ENCODE measurements around the gene TLCD4. TPM values are rescaled to one million over a fixed set of nuclear protein-coding genes. Genes with fewer than 3 reads are reported as not detected.
A peak's percentile ranks its signal among the peaks of the same experiment; 100 is the strongest.

The TLCD4 gene
- 2.9 TPM for total RNA-seq (2021; ENCODE audit: unreplicated experiment)
- 0.34 TPM for polyA plus RNA-seq (2012; ENCODE audit: insufficient read length)
- Bru-seq, nascent RNA, result percentile 46 among the genes with signal in this experiment
- BruChase-seq, experiment 1, labeled RNA remaining after a 2-hour chase, result percentile 64 among the genes with signal in this experiment
- percentile 79 among the genes with signal in this experiment for BruChase-seq, experiment 2, labeled RNA remaining after a 6-hour chase
- long read RNA-seq, full-length matches to known transcripts, result 6 of 6 reads
- long read RNA-seq, partial matches to known transcripts, result 0 of 6 reads
- long read RNA-seq, other reads (novel, unspliced or antisense), result 0 of 6 reads

DNA sequence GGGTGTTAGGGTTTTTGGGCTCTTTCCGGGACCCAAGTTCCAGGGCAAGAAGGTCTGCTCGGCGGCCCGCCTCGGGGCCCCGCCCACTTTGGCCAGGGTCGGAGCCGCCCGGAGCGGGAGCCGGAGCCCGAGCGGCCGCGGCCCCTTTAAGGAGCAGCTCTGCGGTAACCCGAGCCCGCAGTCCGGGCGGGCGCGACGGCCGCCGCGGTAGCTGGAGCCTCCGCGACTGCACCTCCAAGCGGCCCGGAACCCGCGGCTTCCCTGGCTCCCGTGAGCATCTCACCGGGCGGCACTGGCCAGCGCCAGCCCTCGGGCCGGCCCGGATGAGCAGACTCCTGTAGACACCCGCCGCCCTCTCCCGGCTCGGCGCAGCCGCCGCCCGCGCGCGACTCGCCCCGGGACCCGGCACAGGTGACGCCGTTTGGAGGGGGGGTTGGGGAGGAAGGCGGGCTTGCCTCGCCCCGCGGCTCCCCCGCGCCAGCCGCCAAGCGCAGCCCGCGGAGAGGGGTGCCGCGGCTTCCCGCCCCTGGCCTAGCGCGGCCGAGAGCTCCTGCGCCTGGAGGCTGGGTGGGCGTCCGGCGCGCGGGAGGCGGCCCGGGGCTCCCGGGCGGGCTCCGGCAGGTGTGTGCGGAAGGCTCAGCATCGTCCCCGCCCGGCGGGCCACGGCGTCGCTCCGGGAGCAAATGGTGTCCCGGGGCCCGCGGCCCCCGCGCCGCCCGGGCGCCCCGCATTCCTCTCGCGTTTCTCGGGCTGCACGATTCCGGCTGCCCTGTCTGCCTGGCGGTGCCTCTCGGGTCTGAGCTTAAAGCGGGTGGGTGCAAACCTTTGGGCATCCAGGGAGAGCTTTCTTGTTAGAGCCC lies at the start of gene TLCD4:
Gene TLCD4, plus strand, starts transcription at position 149 of the 860 bp plus-strand sequence. CDS start 26,547 bp downstream, outside the sequence.
- DNase-seq (ENCODE audit: low read depth, low spot score), result no peak
- H3K27ac ChIP-seq (ENCODE audit: low read length), result no peak within 1 kb of the TSS
- intact Hi-C loops (cut with micrococcal nuclease; ENCODE audit: unreplicated experiment) (loop anchor here (10.0 kb wide), 1 partner anchor 117 kb away; the partner anchor contains the start of gene RWDD3), in situ Hi-C loops (cut with HindIII; ENCODE audit: low pct_unique_long_range_greater_than_20kb, low sequenced_read_pairs) (no loop called here)
- no peaks in the 10 kb centered on the region for H3K9me3 ChIP-seq (ENCODE audit: control insufficient read depth, insufficient read depth, low read depth, low read length)
- peak; percentile 89 for ATAC-seq
- H3K4me1 ChIP-seq (ENCODE audit: control insufficient read depth, insufficient read depth, low read length), result no peaks in the 10 kb centered on the region
- BruUV-seq (replicated peaks), result no TSS peak
- ChIA-PET POLR2A (no interaction called here), CTCF (interaction anchor here (0.6 to 0.8 kb wide), 4 partner anchors 44 to 263 kb away, joined by 3 to 7 read pairs (median 4); partner anchors contain the start of gene ALG14)
- no peak for TF ChIP-seq REST (IDR thresholded peaks at IDR 0.05; ENCODE audit: insufficient read depth in 1 of 2, low read depth in 2 of 2, low read length in 1 of 2)
- no peak for TF ChIP-seq SIN3A (IDR thresholded peaks at IDR 0.05; ENCODE audit: borderline replicate concordance, insufficient read depth, low read depth, low read length)
- no peak for TF ChIP-seq POLR2AphosphoS5 (IDR thresholded peaks at IDR 0.05; ENCODE audit: low read depth, low read length)
- TF ChIP-seq CTCF (IDR thresholded peaks at IDR 0.05), result no peak
- peak; percentile 31; the same call in 1 of the 2 replicates for TF ChIP-seq TCF7L2 (IDR thresholded peaks at IDR 0.05; ENCODE audit: low read depth, low read length)
- H3K4me3 ChIP-seq (ENCODE audit: low read depth in 2 of 2, low read length in 2 of 2), result peak within 1 kb of the TSS; percentile 57 to 68
- H3K36me3 ChIP-seq (ENCODE audit: control insufficient read depth, insufficient read depth, low read length), result no peaks in the 10 kb centered on the region
- H3K27me3 ChIP-seq (ENCODE audit: control insufficient read depth, insufficient read depth, low read length), result peaks cover 13% of the 10 kb centered on the region

- no peak for TF ChIP-seq TCF7L2 (IDR thresholded peaks at IDR 0.05; ENCODE audit: low read depth, low read length)
- no peak for TF ChIP-seq REST (IDR thresholded peaks at IDR 0.05; ENCODE audit: insufficient read depth in 1 of 2, low read depth in 2 of 2, low read length in 1 of 2)
- no peak for TF ChIP-seq SIN3A (IDR thresholded peaks at IDR 0.05; ENCODE audit: borderline replicate concordance, insufficient read depth, low read depth, low read length)
- TF ChIP-seq CTCF (IDR thresholded peaks at IDR 0.05), result no peak
- no peak for TF ChIP-seq POLR2AphosphoS5 (IDR thresholded peaks at IDR 0.05; ENCODE audit: low read depth, low read length)
Measured at GRCh38 chr1:95067568-95067967, 49.6 kb upstream of the TLCD4 start.

More at GRCh38 chr1:95067568-95067967, 49.6 kb upstream of the TLCD4 start:
- no peaks in the 10 kb centered on the region for H3K36me3 ChIP-seq (ENCODE audit: control insufficient read depth, insufficient read depth, low read length)
- no TSS peak for BruUV-seq (replicated peaks)
- H3K4me3 ChIP-seq (ENCODE audit: low read depth in 2 of 2, low read length in 2 of 2), result no peak overlapping the region
- no peaks in the 10 kb centered on the region for H3K27me3 ChIP-seq (ENCODE audit: control insufficient read depth, insufficient read depth, low read length)
- ATAC-seq, result no peak
- POLR2A ChIA-PET, result no interaction called here
- CTCF ChIA-PET, result no interaction called here
- H3K4me1 ChIP-seq (ENCODE audit: control insufficient read depth, insufficient read depth, low read length), result no peaks in the 10 kb centered on the region
- H3K9me3 ChIP-seq (ENCODE audit: control insufficient read depth, insufficient read depth, low read depth, low read length), result no peaks in the 10 kb centered on the region
- in situ Hi-C loops (cut with HindIII; ENCODE audit: low pct_unique_long_range_greater_than_20kb, low sequenced_read_pairs) (no loop called here), intact Hi-C loops (cut with micrococcal nuclease; ENCODE audit: unreplicated experiment) (no loop called here)
- DNase-seq (ENCODE audit: low read depth, low spot score), result no peak
- no peak overlapping the region for H3K27ac ChIP-seq (ENCODE audit: low read length)
